ENCODE measurements around the gene DNAJC10. TPM values are rescaled to one million over a fixed set of nuclear protein-coding genes. Genes with fewer than 3 reads are reported as not detected.
"Not testable (repeated sequence)": the region's sequence is repeated elsewhere in the genome, so short reads cannot be mapped to it uniquely, and the experiment has no call there.

The DNAJC10 gene
- total RNA-seq, 1 donor, result 47.6 TPM

DNA sequence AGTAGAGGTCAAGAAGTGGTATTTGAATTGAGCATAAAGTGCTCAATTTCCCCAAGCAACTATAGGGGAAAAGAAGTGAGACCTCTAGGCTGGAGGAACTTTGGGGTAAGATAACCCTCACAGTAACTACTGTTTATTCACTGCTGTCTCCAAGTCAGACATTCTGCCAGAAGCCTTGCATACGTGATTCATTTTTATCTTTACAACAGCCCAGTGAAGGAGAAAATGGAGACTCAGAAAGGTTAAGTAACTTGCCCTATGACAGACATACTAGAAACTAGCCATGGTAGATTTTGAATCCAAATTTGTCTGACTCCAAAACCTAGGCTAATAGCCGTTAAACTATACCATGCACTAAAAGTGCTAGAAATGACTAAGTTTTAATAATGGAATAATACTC lies 28.4 kb downstream of the DNAJC10 start:
- Histone ChIP-seq H3K9me3 (ENCODE audit: low read depth, low read length) (no peaks in the 10 kb centered on the region), H3K4me1 (ENCODE audit: insufficient read depth, low read length) (no peaks in the 10 kb centered on the region), H3K4me3 (ENCODE audit: low read length) (no peak overlapping the region), H3K27me3 (ENCODE audit: insufficient read depth, low read length) (no peaks in the 10 kb centered on the region)

DNA sequence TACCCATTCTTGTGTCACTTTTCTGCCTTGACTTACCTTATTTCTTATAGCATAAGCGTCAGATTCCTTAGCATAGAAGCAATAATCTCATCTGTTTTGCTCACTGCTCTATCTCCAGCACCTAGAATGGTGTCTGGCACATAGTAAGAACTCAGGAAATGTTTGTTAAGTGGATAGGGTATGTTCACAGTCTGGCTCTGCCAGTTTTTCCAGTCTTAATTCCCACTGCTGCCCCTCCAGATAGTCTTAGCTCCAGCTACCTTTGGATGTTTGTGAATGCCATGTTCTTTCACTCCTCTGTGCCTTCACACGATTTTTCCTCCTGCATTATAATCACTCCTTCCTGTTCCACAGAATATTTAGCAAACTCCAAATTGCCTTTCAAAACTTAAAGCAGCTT lies 29.0 kb downstream of the DNAJC10 start:
- no peak overlapping the region for H3K4me3 ChIP-seq (ENCODE audit: low read length)
- H3K4me1 ChIP-seq (ENCODE audit: insufficient read depth, low read length), result no peaks in the 10 kb centered on the region
- H3K27me3 ChIP-seq (ENCODE audit: insufficient read depth, low read length), result no peaks in the 10 kb centered on the region
- no peaks in the 10 kb centered on the region for H3K9me3 ChIP-seq (ENCODE audit: low read depth, low read length)

DNA sequence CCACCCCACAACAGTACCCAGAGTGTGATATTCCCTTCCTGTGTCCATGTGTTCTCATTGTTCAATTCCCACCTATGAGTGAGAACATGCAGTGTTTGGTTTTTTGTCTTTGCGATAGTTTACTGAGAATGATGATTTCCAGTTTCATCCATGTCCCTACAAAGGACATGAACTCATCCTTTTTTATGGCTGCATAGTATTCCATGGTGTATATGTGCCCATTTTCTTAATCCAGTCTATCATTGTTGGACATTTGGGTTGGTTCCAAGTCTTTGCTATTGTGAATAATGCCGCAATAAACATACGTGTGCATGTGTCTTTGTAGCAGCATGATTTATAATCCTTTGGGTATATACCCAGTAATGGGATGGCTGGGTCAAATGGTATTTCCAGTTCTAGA lies 29.8 kb downstream of the DNAJC10 start:
- H3K4me1 ChIP-seq (ENCODE audit: insufficient read depth, low read length); H3K9me3 ChIP-seq (ENCODE audit: low read depth, low read length); H3K4me3 ChIP-seq (ENCODE audit: low read length); H3K27me3 ChIP-seq (ENCODE audit: insufficient read depth, low read length): not testable (repeated sequence)

DNA sequence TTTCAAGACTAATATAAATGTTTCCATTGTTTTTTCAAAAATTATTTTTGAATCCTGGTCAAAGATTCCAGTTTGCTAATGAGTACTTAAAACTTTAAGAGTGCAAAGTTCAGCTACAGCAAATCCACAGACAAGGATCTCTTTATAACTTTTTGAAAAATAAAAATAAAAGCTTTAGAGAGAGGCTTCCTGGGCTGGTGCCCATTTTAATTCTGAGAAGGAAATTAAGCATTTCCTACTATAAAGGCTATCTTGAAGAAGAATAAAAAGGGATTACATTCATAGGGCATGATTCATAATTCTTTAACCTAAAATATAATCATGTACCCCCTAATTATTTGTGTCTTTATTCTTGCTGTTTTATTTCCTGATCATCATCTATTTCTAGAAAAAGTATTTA lies 38.2 kb downstream of the DNAJC10 start:
- Histone ChIP-seq H3K27me3 (ENCODE audit: insufficient read depth, low read length) (no peaks in the 10 kb centered on the region), H3K4me1 (ENCODE audit: insufficient read depth, low read length) (no peaks in the 10 kb centered on the region), H3K4me3 (ENCODE audit: low read length) (no peak overlapping the region), H3K9me3 (ENCODE audit: low read depth, low read length) (no peaks in the 10 kb centered on the region)

DNA sequence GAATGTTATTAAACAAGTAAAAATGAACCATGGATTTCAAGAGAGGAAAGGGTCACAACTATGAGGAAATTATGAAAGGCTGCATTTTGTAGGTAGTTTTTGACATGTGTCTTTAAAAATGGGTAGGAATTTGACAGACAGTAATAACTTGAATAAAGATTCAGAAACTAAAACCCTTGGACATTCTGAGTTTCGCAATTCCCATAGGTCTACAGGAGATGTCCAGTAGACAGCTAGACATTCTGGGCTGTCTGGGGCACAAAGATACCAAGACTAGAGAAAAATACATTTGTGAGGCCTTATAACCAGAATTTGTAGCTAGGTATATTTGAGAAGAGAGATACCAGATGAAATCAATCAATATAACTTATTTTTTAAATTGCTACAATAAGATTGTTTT lies 42.3 kb downstream of the DNAJC10 start:
- H3K4me3 ChIP-seq (ENCODE audit: low read length), result no peak overlapping the region
- H3K9me3 ChIP-seq (ENCODE audit: low read depth, low read length), result no peaks in the 10 kb centered on the region
- H3K4me1 ChIP-seq (ENCODE audit: insufficient read depth, low read length), result no peaks in the 10 kb centered on the region
- no peaks in the 10 kb centered on the region for H3K27me3 ChIP-seq (ENCODE audit: insufficient read depth, low read length)

DNA sequence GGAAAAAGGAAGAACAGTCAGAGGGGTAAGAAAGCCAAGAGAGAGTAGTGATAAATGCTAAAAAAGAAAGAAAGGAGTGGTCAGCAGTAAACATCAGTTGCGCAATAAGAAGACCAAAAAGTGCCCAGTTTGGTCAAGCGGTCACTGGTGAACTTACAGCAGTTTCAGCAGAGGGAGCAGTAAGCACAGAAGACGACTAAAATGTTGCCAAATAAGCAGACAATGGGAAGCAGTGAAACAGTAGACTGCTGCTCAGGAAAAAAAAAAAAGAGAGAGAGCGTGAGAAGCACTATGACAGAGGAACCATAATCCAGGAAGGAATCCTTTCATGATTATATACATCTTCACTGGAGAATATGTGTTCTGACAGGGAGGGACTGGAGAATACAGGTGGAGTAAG lies 45.8 kb downstream of the DNAJC10 start:
- no peaks in the 10 kb centered on the region for H3K4me1 ChIP-seq (ENCODE audit: insufficient read depth, low read length)
- no peaks in the 10 kb centered on the region for H3K9me3 ChIP-seq (ENCODE audit: low read depth, low read length)
- no peaks in the 10 kb centered on the region for H3K27me3 ChIP-seq (ENCODE audit: insufficient read depth, low read length)
- H3K4me3 ChIP-seq (ENCODE audit: low read length), result no peak overlapping the region

DNA sequence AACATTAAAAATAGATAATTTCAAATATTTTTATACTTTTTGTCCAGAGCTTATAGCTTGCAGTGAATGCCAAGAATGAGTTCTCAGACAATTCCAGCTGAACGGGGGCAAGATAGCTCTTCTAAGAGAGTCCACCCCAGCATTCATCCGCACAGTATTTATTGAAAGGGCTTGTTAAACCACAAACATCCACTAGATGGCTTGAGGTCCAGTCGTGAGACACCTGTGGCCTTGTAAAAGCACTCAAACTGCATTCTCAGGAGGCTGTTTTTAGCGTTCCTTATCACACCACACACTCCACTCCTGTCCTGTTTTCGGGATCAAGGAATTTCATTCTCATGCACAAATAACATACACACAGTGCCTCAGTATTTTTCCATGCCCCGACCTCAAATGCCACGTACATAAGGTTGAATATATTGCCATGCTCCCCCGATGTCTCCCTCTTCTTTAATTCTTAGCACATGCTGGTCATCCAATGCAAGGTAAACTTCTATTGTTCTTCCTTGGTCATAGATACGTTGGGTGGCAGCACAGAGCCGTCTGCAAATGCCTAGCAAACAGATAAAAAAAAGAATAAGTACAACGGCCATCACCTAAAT lies 47.4 kb downstream of the DNAJC10 start:
- Histone ChIP-seq H3K9me3 (ENCODE audit: low read depth, low read length) (no peaks in the 10 kb centered on the region), H3K27me3 (ENCODE audit: insufficient read depth, low read length) (no peaks in the 10 kb centered on the region), H3K4me3 (ENCODE audit: low read length) (no peak overlapping the region), H3K4me1 (ENCODE audit: insufficient read depth, low read length) (no peaks in the 10 kb centered on the region)

DNA sequence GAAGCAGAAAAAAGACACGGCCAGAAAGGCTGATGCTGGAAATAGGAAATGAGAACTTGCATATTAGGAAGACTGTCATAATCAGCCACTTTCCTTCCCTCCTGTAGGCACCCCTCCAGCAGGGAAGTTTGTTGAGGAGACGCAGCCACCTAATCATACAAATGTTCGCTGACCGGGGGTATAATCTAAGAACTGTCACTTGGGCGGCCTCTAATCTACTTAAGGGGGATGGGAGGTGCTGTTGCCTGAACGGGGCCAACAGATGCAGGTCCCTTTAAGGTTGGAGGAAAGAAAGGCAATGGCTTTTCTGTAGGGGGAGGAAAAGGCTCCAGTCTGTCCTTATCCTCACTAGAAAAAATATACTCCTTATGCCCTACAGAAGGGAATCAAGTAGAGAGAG lies 50.6 kb downstream of the DNAJC10 start:
- Histone ChIP-seq H3K27me3 (ENCODE audit: insufficient read depth, low read length) (no peaks in the 10 kb centered on the region), H3K9me3 (ENCODE audit: low read depth, low read length) (no peaks in the 10 kb centered on the region), H3K4me3 (ENCODE audit: low read length) (no peak overlapping the region), H3K4me1 (ENCODE audit: insufficient read depth, low read length) (no peaks in the 10 kb centered on the region)

DNA sequence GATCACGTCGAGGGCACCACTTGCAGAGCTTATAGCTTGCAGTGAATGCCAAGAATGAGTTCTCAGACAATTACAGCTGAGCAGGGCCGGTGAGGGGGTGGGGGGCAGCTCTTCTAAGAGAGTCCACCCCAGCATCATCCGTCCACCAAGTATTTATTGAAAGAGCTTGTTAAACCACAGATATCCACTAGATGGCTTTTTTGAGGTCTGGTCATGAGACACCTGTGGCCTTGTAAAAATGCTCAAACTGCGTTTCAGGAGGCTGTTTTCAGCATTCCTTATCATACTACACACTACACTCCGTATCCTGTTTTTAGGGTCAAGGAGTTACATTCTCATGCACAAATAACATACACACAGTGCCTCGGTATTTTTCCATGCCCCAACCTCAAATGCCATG lies 51.5 kb downstream of the DNAJC10 start:
- Histone ChIP-seq H3K4me1 (ENCODE audit: insufficient read depth, low read length) (no peaks in the 10 kb centered on the region), H3K27me3 (ENCODE audit: insufficient read depth, low read length) (no peaks in the 10 kb centered on the region), H3K9me3 (ENCODE audit: low read depth, low read length) (no peaks in the 10 kb centered on the region), H3K4me3 (ENCODE audit: low read length) (no peak overlapping the region)

DNA sequence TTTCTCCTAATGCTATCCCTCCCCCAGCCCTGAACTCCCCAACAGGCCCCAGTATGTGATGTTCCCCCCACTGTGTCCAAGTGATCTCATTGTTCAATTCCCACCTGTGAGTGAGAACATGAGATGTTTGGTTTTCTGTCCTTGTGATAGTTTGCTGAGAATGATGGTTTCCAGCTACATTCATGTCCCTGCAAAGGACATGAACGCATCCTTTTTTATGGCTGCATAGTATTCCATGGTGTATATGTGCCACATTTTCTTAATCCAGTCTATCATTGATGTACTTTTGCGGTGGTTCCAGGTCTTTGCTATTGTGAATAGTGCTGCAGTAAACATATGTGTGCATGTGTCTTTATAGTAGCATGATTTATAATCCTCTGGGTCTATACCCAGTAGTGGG lies 52.9 kb downstream of the DNAJC10 start:
- not testable (repeated sequence) for H3K9me3 ChIP-seq (ENCODE audit: low read depth, low read length); H3K4me1 ChIP-seq (ENCODE audit: insufficient read depth, low read length); H3K27me3 ChIP-seq (ENCODE audit: insufficient read depth, low read length); H3K4me3 ChIP-seq (ENCODE audit: low read length)

DNA sequence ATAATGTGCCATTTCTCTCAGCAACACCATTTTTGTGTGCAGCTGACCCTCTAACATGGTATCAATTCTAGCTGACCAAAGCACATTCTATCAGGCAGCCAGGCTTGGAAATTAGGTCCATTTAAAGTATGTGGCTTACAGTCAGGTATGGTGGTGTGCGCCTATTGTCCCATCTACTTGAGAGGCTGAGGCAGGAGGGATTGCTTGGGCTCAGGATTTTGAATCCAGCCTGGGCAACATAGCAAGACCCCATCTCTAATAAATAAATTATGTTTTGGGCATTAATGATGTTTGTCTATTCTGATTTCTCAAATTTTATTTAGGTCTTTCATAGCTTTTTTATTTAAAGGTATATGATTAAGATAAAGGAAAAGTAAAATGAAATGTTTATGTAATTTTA lies 63.3 kb downstream of the DNAJC10 start:
- H3K4me3 ChIP-seq (ENCODE audit: low read length), result no peak overlapping the region
- H3K9me3 ChIP-seq (ENCODE audit: low read depth, low read length), result no peaks in the 10 kb centered on the region
- no peaks in the 10 kb centered on the region for H3K4me1 ChIP-seq (ENCODE audit: insufficient read depth, low read length)
- H3K27me3 ChIP-seq (ENCODE audit: insufficient read depth, low read length), result no peaks in the 10 kb centered on the region

DNA sequence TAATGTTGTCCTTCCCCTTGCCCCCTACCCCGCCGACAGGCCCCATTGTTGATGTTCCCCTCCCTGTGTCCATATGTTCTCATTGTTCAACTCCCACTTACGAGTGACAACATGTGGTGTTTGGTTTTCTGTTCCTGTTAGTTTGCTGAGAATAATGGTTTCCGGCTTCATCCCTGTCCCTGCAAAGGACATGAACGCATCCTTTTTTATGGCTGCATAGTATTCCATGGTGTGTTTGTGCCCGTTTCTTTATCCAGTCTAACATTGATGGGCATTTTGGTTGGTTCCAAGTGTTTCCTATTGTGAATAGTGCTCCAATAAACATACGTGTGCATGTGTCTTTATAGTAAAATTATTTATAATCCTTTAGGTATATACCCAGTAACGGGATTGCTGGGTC lies 65.0 kb downstream of the DNAJC10 start:
- not testable (repeated sequence) for H3K27me3 ChIP-seq (ENCODE audit: insufficient read depth, low read length); H3K4me1 ChIP-seq (ENCODE audit: insufficient read depth, low read length); H3K4me3 ChIP-seq (ENCODE audit: low read length); H3K9me3 ChIP-seq (ENCODE audit: low read depth, low read length)

DNA sequence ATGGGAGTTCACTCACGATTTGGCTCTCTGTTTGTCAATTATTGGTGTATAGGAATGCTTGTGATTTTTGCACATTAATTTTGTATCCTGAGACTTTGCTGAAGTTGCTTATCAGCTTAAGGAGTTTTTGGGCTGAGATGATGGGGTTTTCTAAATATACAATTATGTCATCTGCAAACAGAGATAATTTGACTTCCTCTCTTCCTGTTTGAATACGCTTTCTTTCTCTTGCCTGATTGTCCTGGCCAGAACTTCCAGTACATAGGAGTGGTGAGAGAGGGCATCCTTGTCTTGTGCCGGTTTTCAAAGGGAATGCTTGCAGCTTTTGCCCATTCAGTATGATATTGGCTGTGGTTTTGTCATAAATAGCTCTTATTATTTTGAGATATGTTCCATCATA lies 66.6 kb downstream of the DNAJC10 start:
- not testable (repeated sequence) for H3K27me3 ChIP-seq (ENCODE audit: insufficient read depth, low read length); H3K4me3 ChIP-seq (ENCODE audit: low read length); H3K9me3 ChIP-seq (ENCODE audit: low read depth, low read length); H3K4me1 ChIP-seq (ENCODE audit: insufficient read depth, low read length)

DNA sequence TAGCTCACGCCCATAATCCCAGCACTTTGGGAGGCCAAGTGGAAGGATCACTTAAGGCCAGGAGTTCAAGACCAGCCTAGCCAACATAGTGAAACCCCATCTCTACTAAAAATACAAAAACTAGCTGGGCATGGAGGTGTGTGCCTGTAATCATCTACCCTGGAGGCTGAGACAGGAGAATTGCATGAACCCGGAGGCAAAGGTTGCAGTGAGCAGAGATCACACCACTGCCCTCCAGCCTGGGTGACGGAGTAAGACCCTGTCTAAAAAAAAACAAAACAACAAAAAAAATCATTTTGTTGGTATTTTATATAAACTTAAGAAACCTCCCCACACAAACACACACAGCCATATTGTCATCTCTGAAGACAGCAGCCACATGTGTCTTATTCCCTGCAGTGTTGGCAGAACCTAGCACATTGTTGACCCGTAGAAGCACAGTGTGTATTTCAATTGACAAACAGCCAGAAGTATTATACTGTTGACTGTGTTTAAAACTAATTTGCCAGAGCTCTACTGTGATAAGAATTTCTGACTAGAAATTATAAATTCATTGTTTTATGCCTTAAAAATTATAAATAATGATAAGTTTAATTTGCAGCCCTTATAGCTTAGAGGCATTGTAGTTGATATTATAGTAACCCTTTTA lies 68.1 kb downstream of the DNAJC10 start:
- H3K4me3 ChIP-seq (ENCODE audit: low read length), result no peak overlapping the region
- no peaks in the 10 kb centered on the region for H3K4me1 ChIP-seq (ENCODE audit: insufficient read depth, low read length)
- H3K27me3 ChIP-seq (ENCODE audit: insufficient read depth, low read length), result no peaks in the 10 kb centered on the region

DNA sequence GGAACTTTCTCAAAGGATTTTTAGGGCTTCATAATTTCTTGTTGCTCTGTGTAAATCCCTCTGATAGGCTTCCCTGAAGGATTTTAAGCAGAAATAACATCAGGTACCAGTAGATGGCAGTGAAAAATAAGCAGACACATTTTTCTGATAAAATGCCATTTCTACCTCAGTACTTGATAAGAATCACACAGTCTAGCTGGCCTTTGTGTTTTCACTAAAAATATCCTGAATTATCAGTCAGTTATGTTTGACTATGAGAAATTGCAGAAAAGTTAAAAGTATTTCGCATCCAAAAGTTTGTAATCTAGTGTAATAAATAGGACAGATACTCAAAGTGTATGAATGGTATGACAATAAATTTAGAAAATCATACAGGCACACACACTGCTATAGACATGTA lies 68.7 kb downstream of the DNAJC10 start:
- Histone ChIP-seq H3K9me3 (ENCODE audit: low read depth, low read length) (no peaks in the 10 kb centered on the region), H3K4me1 (ENCODE audit: insufficient read depth, low read length) (no peaks in the 10 kb centered on the region)

More for the DNA sequence above, 68.1 kb downstream of the DNAJC10 start:
- H3K9me3 ChIP-seq (ENCODE audit: low read depth, low read length), result no peaks in the 10 kb centered on the region

DNA sequence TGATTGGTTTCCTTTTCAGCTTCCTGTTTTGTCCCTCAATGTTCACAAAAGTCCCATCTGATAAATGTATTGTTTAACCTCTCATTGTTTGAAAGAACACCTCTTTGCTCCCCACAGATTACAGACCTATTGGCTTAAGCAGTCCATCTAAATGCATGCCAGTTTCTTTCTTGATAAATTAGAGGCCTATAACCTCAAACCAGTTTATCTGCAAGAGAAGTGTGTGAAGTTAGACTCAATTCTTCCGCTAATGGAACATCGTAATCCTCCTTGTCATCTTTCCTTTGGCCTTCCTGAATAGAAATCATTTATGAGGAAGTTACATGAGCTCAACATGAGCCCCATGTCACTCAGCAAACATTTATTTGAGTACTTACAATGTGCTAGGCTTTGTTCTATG lies 76.4 kb downstream of the DNAJC10 start:
- Histone ChIP-seq H3K9me3 (ENCODE audit: low read depth, low read length) (no peaks in the 10 kb centered on the region), H3K4me3 (ENCODE audit: low read length) (no peak overlapping the region), H3K4me1 (ENCODE audit: insufficient read depth, low read length) (no peaks in the 10 kb centered on the region), H3K27me3 (ENCODE audit: insufficient read depth, low read length) (no peaks in the 10 kb centered on the region)

More for the DNA sequence above, 68.7 kb downstream of the DNAJC10 start:
- Histone ChIP-seq H3K4me3 (ENCODE audit: low read length) (no peak overlapping the region), H3K27me3 (ENCODE audit: insufficient read depth, low read length) (no peaks in the 10 kb centered on the region)

All from mononuclear cell (primary cell).